GM23338 (cell line): ENCODE data around the gene UQCC5. TPM values are rescaled to one million over a fixed set of nuclear protein-coding genes. Genes with fewer than 3 reads are reported as not detected.

Experiments
- ATAC-seq: fragments of 200-7000 bp; cut with Tn5 transposase; 3 replicates; pipeline ENCODE4 v1.9.1; 2020
- DNase-seq: peaks from one replicate; pipeline ENCODE4 v3.0.0-alpha.2; 2015; ENCODE audit warnings: low spot score
- H2AFZ ChIP-seq: fragments of 200-600 bp; sonication (generic); 2 replicates; pipeline ENCODE4 v1.8.0; 2016; ENCODE audit warnings: antibody characterized with exemption, mild to moderate bottlenecking, moderate library complexity
- H3F3A ChIP-seq: fragments of 200-600 bp; sonication (generic); replicated peaks from 2 replicates; pipeline ENCODE4 v1.8.0; 2017; ENCODE audit warnings: antibody characterized with exemption, mixed run types, low read depth
- H3K27ac ChIP-seq: fragments of 200-600 bp; sonication (generic); 2 replicates; pipeline ENCODE4 v1.6.1; 2016; ENCODE audit warnings: low read depth
- H3K27me3 ChIP-seq: fragments of 200-600 bp; sonication (generic); 2 replicates; pipeline ENCODE4 v1.8.0; 2016; ENCODE audit warnings: mild to moderate bottlenecking, mixed run types, moderate library complexity; ENCODE audit not compliant: insufficient read depth
- H3K36me3 ChIP-seq: fragments of 200-600 bp; sonication (generic); 2 replicates; pipeline ENCODE4 v1.8.0; 2016; ENCODE audit warnings: mild to moderate bottlenecking; ENCODE audit not compliant: insufficient read depth
- H3K4me1 ChIP-seq: fragments of 200-600 bp; sonication (generic); 2 replicates; pipeline ENCODE4 v1.8.0; 2016; ENCODE audit warnings: mild to moderate bottlenecking, moderate library complexity; ENCODE audit not compliant: insufficient read depth
- H3K4me2 ChIP-seq: fragments of 200-600 bp; sonication (generic); 2 replicates; pipeline ENCODE4 v1.7.1; 2017; ENCODE audit warnings: mixed run types
- H3K4me3 ChIP-seq: fragments of 200-600 bp; sonication (generic); 2 replicates; pipeline ENCODE4 v1.6.1; 2016; ENCODE audit warnings: mixed run types
- H3K79me2 ChIP-seq: fragments of 200-600 bp; sonication (generic); replicated peaks from 2 replicates; pipeline ENCODE4 v1.8.0; 2017; ENCODE audit warnings: mild to moderate bottlenecking; ENCODE audit not compliant: insufficient read depth
- H3K9me2 ChIP-seq: fragments of 200-600 bp; sonication (generic); 2 replicates; pipeline ENCODE4 v1.8.0; 2017; ENCODE audit not compliant: insufficient read depth
- H4K20me1 ChIP-seq: fragments of 200-600 bp; sonication (generic); replicated peaks from 2 replicates; pipeline ENCODE4 v1.8.0; 2017; ENCODE audit warnings: mild to moderate bottlenecking; ENCODE audit not compliant: insufficient read depth
- H3K27ac Mint-ChIP-seq: 2 replicates; pipeline ENCODE4 v1.8.0; 2020; ENCODE audit warnings: inconsistent platforms, mild to moderate bottlenecking, moderate library complexity, mixed read lengths
- H3K27me3 Mint-ChIP-seq: 3 replicates; pipeline ENCODE4 v1.8.0; 2022; ENCODE audit warnings: low read depth, mild to moderate bottlenecking, moderate library complexity, mixed read lengths, inconsistent platforms; ENCODE audit not compliant: insufficient read depth, poor library complexity
- H3K36me3 Mint-ChIP-seq: 3 replicates; pipeline ENCODE4 v1.8.0; 2021; ENCODE audit warnings: low read depth, mild to moderate bottlenecking, inconsistent platforms, moderate library complexity, mixed read lengths
- H3K4me1 Mint-ChIP-seq: 3 replicates; pipeline ENCODE4 v1.8.0; 2020; ENCODE audit warnings: mild to moderate bottlenecking, inconsistent platforms, mixed read lengths
- H3K4me3 Mint-ChIP-seq: 3 replicates; pipeline ENCODE4 v1.8.0; 2021; ENCODE audit warnings: moderate library complexity, mild to moderate bottlenecking, inconsistent platforms, mixed read lengths
- H3K9me3 Mint-ChIP-seq: 3 replicates; pipeline ENCODE4 v1.8.0; 2020; ENCODE audit warnings: moderate library complexity, mild to moderate bottlenecking, inconsistent platforms, mixed read lengths
- CREB1 ChIP-seq: fragments of 250-450 bp; sonication (Bioruptor Pico); IDR thresholded peaks from 2 replicates; pipeline ENCODE4 v1.5.0; 2020; ENCODE audit warnings: low read depth, mild to moderate bottlenecking, moderate library complexity
- EZH2 ChIP-seq: fragments of 200-600 bp; sonication (generic); IDR thresholded peaks from one replicate; pipeline ENCODE4 v1.8.0; 2017; ENCODE audit warnings: antibody characterized with exemption, mild to moderate bottlenecking, low read depth; ENCODE audit not compliant: unreplicated experiment
- EZH2phosphoT487 ChIP-seq: fragments of 200-600 bp; sonication (generic); IDR thresholded peaks from one replicate; pipeline ENCODE4 v1.8.1; 2018; ENCODE audit warnings: antibody characterized with exemption; ENCODE audit not compliant: unreplicated experiment
- JUNB ChIP-seq: IDR thresholded peaks from one replicate; pipeline ENCODE4 v1.6.1; 2016; ENCODE audit warnings: antibody characterized with exemption; ENCODE audit not compliant: unreplicated experiment
- NANOG ChIP-seq: IDR thresholded peaks from 2 replicates; pipeline ENCODE4 v1.6.1; 2016; ENCODE audit warnings: antibody characterized with exemption, borderline replicate concordance
- POLR2AphosphoS5 ChIP-seq: IDR thresholded peaks from 2 replicates; pipeline ENCODE4 v1.6.1; 2016; ENCODE audit warnings: antibody characterized with exemption, low read depth
- STAT1 ChIP-seq: IDR thresholded peaks from one replicate; pipeline ENCODE4 v1.6.1; 2016; ENCODE audit warnings: antibody characterized with exemption; ENCODE audit not compliant: unreplicated experiment
- ZNF114 ChIP-seq: fragments of 250-450 bp; sonication (Bioruptor Pico); IDR thresholded peaks from 2 replicates; pipeline ENCODE4 v1.5.0; 2020; ENCODE audit warnings: mild to moderate bottlenecking, moderate library complexity
- ZNF331 ChIP-seq: fragments of 250-450 bp; sonication (Bioruptor Pico); IDR thresholded peaks from 2 replicates; pipeline ENCODE4 v1.5.0; 2020; ENCODE audit warnings: low read depth, mild to moderate bottlenecking, moderate library complexity
- polyA plus RNA-seq: library from polyadenylated mRNA; unstranded; fragments of >200 nt; fragmentation: Nextera tagmentation; extraction: Ambion mirVana; gene quantifications from 2 replicates; pipeline ENCODE4 v1.2.1, GENCODE V29; 2016
- total RNA-seq: library from RNA; depleted of rRNA; stranded (reverse); fragments of >200 nt; shearing (Covaris generic); gene quantifications from 2 replicates; pipeline ENCODE4 v1.2.3, GENCODE V29; 2014
- TF ChIP-seq, protein P1 (sequence below), 2 experiments: fragments of 200-600 bp in 1 of 2; sonication (generic) in 1 of 2; conservative IDR thresholded peaks; 2 replicates each; pipeline versions ENCODE4 v1.5.1 to v1.6.1; 2016 to 2017; ENCODE audit warnings: antibody characterized with exemption in 2 of 2, low read depth in 2 of 2, mild to moderate bottlenecking in 2 of 2, moderate library complexity in 1 of 2
- TF ChIP-seq, protein P2 (sequence below): fragments of 250-450 bp; sonication (Bioruptor Pico); IDR thresholded peaks from 2 replicates; pipeline ENCODE4 v1.5.0; 2020; ENCODE audit warnings: mild to moderate bottlenecking, moderate library complexity
- TF ChIP-seq, protein P3 (sequence below): IDR thresholded peaks from one replicate; pipeline ENCODE4 v1.6.1; 2018; ENCODE audit warnings: antibody characterized with exemption; ENCODE audit not compliant: unreplicated experiment
- TF ChIP-seq, protein P4 (sequence below): IDR thresholded peaks from 2 replicates; pipeline ENCODE4 v1.6.1; 2016; ENCODE audit warnings: antibody characterized with exemption

UQCC5 gene
- total and polyA plus RNA-seq, 2 experiments from 2014 or later: 2.6 to 156 TPM

DNA sequence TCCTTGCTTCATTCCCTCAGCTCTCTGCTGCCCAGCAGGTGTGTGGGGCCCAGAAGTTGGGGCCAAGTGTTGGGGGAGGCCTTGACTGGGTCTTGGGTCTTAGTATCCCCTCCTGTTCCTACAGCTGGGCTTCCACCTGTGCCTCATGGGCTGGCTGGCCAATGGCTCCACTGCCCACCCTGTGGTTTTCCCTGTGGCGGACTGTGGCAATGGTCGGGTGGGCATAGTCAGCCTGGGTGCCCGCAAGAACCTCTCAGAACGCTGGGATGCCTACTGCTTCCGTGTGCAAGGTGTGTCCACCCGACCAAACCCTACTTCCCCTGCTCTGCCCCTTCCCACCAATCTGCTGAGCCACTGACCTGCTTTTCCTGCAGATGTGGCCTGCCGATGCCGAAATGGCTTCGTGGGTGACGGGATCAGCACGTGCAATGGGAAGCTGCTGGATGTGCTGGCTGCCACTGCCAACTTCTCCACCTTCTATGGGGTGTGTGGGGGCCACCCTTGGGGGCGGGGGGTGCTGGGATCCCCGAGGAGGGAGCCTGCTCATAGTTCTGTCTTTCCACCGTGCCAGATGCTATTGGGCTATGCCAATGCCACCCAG lies 13.7 kb upstream of the UQCC5 start:
- H3K27ac ChIP-seq: no peak overlapping the region

More for the DNA sequence above, 13.7 kb upstream of the UQCC5 start:
- no peak for TF ChIP-seq ZNF331 (CRISPR knock-in tag)
- TF ChIP-seq CREB1: no peak
- no peak for TF ChIP-seq NANOG
- TF ChIP-seq, protein P1, sequence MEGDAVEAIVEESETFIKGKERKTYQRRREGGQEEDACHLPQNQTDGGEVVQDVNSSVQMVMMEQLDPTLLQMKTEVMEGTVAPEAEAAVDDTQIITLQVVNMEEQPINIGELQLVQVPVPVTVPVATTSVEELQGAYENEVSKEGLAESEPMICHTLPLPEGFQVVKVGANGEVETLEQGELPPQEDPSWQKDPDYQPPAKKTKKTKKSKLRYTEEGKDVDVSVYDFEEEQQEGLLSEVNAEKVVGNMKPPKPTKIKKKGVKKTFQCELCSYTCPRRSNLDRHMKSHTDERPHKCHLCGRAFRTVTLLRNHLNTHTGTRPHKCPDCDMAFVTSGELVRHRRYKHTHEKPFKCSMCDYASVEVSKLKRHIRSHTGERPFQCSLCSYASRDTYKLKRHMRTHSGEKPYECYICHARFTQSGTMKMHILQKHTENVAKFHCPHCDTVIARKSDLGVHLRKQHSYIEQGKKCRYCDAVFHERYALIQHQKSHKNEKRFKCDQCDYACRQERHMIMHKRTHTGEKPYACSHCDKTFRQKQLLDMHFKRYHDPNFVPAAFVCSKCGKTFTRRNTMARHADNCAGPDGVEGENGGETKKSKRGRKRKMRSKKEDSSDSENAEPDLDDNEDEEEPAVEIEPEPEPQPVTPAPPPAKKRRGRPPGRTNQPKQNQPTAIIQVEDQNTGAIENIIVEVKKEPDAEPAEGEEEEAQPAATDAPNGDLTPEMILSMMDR (conservative IDR thresholded peaks at IDR 0.05; ENCODE audit: low read depth in 2 of 2): no peak
- TF ChIP-seq JUNB: no peak
- TF ChIP-seq STAT1: no peak
- TF ChIP-seq EZH2phosphoT487: no peak
- TF ChIP-seq, protein P2, sequence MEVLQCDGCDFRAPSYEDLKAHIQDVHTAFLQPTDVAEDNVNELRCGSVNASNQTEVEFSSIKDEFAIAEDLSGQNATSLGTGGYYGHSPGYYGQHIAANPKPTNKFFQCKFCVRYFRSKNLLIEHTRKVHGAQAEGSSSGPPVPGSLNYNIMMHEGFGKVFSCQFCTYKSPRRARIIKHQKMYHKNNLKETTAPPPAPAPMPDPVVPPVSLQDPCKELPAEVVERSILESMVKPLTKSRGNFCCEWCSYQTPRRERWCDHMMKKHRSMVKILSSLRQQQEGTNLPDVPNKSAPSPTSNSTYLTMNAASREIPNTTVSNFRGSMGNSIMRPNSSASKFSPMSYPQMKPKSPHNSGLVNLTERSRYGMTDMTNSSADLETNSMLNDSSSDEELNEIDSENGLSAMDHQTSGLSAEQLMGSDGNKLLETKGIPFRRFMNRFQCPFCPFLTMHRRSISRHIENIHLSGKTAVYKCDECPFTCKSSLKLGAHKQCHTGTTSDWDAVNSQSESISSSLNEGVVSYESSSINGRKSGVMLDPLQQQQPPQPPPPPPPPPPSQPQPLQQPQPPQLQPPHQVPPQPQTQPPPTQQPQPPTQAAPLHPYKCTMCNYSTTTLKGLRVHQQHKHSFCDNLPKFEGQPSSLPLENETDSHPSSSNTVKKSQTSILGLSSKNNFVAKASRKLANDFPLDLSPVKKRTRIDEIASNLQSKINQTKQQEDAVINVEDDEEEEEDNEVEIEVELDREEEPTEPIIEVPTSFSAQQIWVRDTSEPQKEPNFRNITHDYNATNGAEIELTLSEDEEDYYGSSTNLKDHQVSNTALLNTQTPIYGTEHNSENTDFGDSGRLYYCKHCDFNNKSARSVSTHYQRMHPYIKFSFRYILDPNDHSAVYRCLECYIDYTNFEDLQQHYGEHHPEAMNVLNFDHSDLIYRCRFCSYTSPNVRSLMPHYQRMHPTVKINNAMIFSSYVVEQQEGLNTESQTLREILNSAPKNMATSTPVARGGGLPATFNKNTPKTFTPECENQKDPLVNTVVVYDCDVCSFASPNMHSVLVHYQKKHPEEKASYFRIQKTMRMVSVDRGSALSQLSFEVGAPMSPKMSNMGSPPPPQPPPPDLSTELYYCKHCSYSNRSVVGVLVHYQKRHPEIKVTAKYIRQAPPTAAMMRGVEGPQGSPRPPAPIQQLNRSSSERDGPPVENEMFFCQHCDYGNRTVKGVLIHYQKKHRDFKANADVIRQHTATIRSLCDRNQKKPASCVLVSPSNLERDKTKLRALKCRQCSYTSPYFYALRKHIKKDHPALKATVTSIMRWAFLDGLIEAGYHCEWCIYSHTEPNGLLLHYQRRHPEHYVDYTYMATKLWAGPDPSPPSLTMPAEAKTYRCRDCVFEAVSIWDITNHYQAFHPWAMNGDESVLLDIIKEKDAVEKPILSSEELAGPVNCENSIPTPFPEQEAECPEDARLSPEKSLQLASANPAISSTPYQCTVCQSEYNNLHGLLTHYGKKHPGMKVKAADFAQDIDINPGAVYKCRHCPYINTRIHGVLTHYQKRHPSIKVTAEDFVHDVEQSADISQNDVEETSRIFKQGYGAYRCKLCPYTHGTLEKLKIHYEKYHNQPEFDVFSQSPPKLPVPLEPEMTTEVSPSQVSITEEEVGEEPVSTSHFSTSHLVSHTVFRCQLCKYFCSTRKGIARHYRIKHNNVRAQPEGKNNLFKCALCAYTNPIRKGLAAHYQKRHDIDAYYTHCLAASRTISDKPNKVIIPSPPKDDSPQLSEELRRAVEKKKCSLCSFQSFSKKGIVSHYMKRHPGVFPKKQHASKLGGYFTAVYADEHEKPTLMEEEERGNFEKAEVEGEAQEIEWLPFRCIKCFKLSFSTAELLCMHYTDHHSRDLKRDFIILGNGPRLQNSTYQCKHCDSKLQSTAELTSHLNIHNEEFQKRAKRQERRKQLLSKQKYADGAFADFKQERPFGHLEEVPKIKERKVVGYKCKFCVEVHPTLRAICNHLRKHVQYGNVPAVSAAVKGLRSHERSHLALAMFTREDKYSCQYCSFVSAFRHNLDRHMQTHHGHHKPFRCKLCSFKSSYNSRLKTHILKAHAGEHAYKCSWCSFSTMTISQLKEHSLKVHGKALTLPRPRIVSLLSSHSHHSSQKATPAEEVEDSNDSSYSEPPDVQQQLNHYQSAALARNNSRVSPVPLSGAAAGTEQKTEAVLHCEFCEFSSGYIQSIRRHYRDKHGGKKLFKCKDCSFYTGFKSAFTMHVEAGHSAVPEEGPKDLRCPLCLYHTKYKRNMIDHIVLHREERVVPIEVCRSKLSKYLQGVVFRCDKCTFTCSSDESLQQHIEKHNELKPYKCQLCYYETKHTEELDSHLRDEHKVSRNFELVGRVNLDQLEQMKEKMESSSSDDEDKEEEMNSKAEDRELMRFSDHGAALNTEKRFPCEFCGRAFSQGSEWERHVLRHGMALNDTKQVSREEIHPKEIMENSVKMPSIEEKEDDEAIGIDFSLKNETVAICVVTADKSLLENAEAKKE (CRISPR knock-in tag): no peak
- TF ChIP-seq POLR2AphosphoS5: no peak
- TF ChIP-seq, protein P3, sequence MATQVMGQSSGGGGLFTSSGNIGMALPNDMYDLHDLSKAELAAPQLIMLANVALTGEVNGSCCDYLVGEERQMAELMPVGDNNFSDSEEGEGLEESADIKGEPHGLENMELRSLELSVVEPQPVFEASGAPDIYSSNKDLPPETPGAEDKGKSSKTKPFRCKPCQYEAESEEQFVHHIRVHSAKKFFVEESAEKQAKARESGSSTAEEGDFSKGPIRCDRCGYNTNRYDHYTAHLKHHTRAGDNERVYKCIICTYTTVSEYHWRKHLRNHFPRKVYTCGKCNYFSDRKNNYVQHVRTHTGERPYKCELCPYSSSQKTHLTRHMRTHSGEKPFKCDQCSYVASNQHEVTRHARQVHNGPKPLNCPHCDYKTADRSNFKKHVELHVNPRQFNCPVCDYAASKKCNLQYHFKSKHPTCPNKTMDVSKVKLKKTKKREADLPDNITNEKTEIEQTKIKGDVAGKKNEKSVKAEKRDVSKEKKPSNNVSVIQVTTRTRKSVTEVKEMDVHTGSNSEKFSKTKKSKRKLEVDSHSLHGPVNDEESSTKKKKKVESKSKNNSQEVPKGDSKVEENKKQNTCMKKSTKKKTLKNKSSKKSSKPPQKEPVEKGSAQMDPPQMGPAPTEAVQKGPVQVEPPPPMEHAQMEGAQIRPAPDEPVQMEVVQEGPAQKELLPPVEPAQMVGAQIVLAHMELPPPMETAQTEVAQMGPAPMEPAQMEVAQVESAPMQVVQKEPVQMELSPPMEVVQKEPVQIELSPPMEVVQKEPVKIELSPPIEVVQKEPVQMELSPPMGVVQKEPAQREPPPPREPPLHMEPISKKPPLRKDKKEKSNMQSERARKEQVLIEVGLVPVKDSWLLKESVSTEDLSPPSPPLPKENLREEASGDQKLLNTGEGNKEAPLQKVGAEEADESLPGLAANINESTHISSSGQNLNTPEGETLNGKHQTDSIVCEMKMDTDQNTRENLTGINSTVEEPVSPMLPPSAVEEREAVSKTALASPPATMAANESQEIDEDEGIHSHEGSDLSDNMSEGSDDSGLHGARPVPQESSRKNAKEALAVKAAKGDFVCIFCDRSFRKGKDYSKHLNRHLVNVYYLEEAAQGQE: no peak
- TF ChIP-seq, protein P4, sequence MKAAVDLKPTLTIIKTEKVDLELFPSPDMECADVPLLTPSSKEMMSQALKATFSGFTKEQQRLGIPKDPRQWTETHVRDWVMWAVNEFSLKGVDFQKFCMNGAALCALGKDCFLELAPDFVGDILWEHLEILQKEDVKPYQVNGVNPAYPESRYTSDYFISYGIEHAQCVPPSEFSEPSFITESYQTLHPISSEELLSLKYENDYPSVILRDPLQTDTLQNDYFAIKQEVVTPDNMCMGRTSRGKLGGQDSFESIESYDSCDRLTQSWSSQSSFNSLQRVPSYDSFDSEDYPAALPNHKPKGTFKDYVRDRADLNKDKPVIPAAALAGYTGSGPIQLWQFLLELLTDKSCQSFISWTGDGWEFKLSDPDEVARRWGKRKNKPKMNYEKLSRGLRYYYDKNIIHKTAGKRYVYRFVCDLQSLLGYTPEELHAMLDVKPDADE: no peak
- no peak for TF ChIP-seq ZNF114 (CRISPR knock-in tag)
- no peak for TF ChIP-seq EZH2
- Histone ChIP-seq H2AFZ (no peak overlapping the region), H4K20me1 (no peaks in the 10 kb centered on the region; the same call in 1 of the 2 replicates), H3K36me3 (peaks cover 10% of the 10 kb centered on the region; the same call in 1 of the 2 replicates), H3F3A (0 out of 2 replicates have a peak, but pooled peaks cover 2% of the 10 kb centered on the region), H3K4me2 (no peak overlapping the region), H3K27me3 (no peaks in the 10 kb centered on the region), H3K79me2 (no peaks in the 10 kb centered on the region), H3K9me2 (no peaks in the 10 kb centered on the region), H3K4me3 (no peak overlapping the region), H3K4me1 (no peaks in the 10 kb centered on the region)
- Mint-ChIP-seq H3K27me3 (peaks cover 14% of the 10 kb centered on the region), H3K9me3 (no peaks in the 10 kb centered on the region), H3K36me3 (peaks cover 34% of the 10 kb centered on the region), H3K27ac (no peak overlapping the region), H3K4me3 (no peak overlapping the region), H3K4me1 (peaks cover 3% of the 10 kb centered on the region; the same call in 2 of the 3 replicates)
- DNase-seq (no peak), ATAC-seq (no peak)
